HepG2 (cell line): ENCODE data around the gene BBS1. TPM values are rescaled to one million over a fixed set of nuclear protein-coding genes. Genes with fewer than 3 reads are reported as not detected.

Experiments
- FOXM1 ChIP-seq: sonication (generic); formaldehyde crosslinking; IDR thresholded peaks from 2 replicates; pipeline ENCODE4 v1.5.0; 2020; ENCODE audit warnings: missing genetic modification reagents
- GZF1 ChIP-seq: sonication (generic); formaldehyde crosslinking; IDR thresholded peaks from 2 replicates; pipeline ENCODE4 v1.5.1; 2020; ENCODE audit warnings: mild to moderate bottlenecking, missing genetic modification reagents
- IRF2 ChIP-seq: IDR thresholded peaks from 2 replicates; pipeline ENCODE4 v1.6.1; 2018; ENCODE audit warnings: missing genetic modification reagents, missing compliant biosample characterization
- MAFK ChIP-seq, 2 experiments: IDR thresholded peaks in 1 of 2; conservative IDR thresholded peaks in 1 of 2; 2 replicates each; pipeline ENCODE4 v1.6.1; 2011; ENCODE audit warnings: improper control_type of control experiment in 2 of 2, low read length in 2 of 2
- MIER2 ChIP-seq: IDR thresholded peaks from 2 replicates; pipeline ENCODE4 v1.6.1; 2016; ENCODE audit warnings: missing biosample characterization, missing genetic modification reagents
- MIER3 ChIP-seq: IDR thresholded peaks from 2 replicates; pipeline ENCODE4 v1.6.1; 2016; ENCODE audit warnings: missing compliant biosample characterization, borderline replicate concordance
- NCOR1 ChIP-seq: fragments of 200-600 bp; sonication (generic); IDR thresholded peaks from 2 replicates; pipeline ENCODE4 v1.7.0; 2017; ENCODE audit warnings: antibody characterized with exemption, low read length, borderline replicate concordance
- SP2 ChIP-seq: sonication (generic); formaldehyde crosslinking; IDR thresholded peaks from 2 replicates; pipeline ENCODE4 v1.5.1; 2020; ENCODE audit warnings: mild to moderate bottlenecking, missing genetic modification reagents
- ZNF24 ChIP-seq: fragments of 450-650 bp; IDR thresholded peaks from 2 replicates; pipeline ENCODE4 v1.6.1; 2017; ENCODE audit warnings: antibody characterized with exemption, mild to moderate bottlenecking
- polyA plus RNA-seq, 8 experiments: library from polyadenylated mRNA; depleted of rRNA in 3 of 8; stranded (reverse) in 7 of 8; unstranded in 1 of 8; fragments of >200 nt; fragmentation: Illumina TruSeq in 4 of 8; extraction: Trizol in 4 of 8; gene quantifications; 2 replicates each; pipeline versions ENCODE4 v1.2.1 to v1.2.3, GENCODE V29; 2011 to 2016; ENCODE audit warnings: low read depth in 4 of 8, missing spikeins in 1 of 8, mixed read lengths in 1 of 8; ENCODE audit not compliant: insufficient read depth in 1 of 8
- total RNA-seq, 5 experiments: library from RNA; depleted of rRNA; stranded (reverse); fragments of >200 nt; fragmentation: Illumina TruSeq; extraction: Trizol; gene quantifications; 2 replicates each; pipeline ENCODE4 v1.2.3, GENCODE V29; 2016; ENCODE audit warnings: low read depth in 1 of 5
- TF ChIP-seq, protein P1 (sequence below): sonication (generic); formaldehyde crosslinking; IDR thresholded peaks from 2 replicates; pipeline ENCODE4 v1.9.0; 2022; ENCODE audit warnings: low read depth, missing genetic modification reagents
- TF ChIP-seq, protein P2 (sequence below): sonication (generic); formaldehyde crosslinking; IDR thresholded peaks from 2 replicates; pipeline ENCODE4 v1.5.0; 2020; ENCODE audit warnings: mild to moderate bottlenecking, missing genetic modification reagents, borderline replicate concordance
- TF ChIP-seq, protein P3 (sequence below): sonication (generic); formaldehyde crosslinking; IDR thresholded peaks from 2 replicates; pipeline ENCODE4 v1.8.0; 2022; ENCODE audit warnings: low read depth, missing genetic modification reagents
- TF ChIP-seq, protein P4 (sequence below): sonication (generic); formaldehyde crosslinking; IDR thresholded peaks from 2 replicates; pipeline ENCODE4 v1.5.1; 2020; ENCODE audit warnings: missing genetic modification reagents, mild to moderate bottlenecking, borderline replicate concordance
- TF ChIP-seq, protein P5 (sequence below), 2 experiments: sonication (generic) in 1 of 2; formaldehyde crosslinking in 1 of 2; IDR thresholded peaks; 2 replicates each; pipeline versions ENCODE4 v1.4.0 to v1.6.1; 2018 to 2020; ENCODE audit warnings: missing genetic modification reagents in 2 of 2, borderline replicate concordance in 1 of 2, low read depth in 1 of 2, mild to moderate bottlenecking in 1 of 2, missing biosample characterization in 1 of 2
- TF ChIP-seq, protein P6 (sequence below): sonication (generic); formaldehyde crosslinking; IDR thresholded peaks from 2 replicates; pipeline ENCODE4 v1.8.0; 2022; ENCODE audit warnings: mild to moderate bottlenecking, missing genetic modification reagents, moderate library complexity

The BBS1 gene
- total and polyA plus RNA-seq, 2 of the 13 experiments (the other 11 are each of a cell fraction or from before 2014, with no cell fraction given): 11.7 to 14.1 TPM

DNA sequence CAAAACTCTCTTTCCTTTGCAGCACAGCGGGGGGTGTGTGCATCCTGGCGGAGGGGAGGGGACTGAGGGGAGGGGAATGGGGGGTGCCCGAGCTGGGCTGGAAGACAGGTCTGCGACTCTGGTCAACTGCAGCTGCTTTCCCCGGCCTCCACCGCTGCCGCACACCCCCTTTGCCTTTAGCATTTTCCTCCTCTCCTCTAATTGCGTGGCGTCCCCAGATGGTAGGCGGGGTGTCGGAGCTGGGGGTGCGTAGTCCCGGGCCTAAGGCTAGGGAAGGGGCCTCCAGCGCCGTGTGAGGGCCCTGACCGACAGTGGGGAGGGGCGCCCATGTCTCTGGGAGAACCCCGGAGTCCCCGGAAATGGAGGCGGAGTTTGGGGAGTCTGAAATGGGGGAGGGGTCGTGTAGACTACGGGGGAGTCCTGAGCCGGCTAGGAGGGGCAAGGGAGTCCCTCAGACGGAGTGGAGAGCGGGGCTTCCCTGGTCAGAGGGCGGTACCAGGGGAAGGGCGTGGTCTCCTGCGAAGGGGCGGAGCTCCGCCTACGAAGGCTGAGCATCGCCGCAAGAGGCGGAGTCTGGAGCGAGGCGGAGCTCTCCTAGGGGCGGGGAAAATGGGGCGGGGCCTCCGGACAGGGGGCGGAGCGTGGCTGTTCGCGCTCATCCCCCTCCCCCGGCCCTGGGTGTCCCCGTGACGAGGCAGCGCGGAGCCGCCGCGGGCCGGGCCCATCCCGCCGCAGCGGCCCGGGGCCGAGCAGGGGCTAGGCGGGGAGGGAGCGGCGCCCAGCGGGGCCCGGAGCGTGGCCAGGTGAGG is 44.0 kb upstream of the BBS1 start, which contains the start of gene PELI3 (continued):
- TF ChIP-seq, protein P1, sequence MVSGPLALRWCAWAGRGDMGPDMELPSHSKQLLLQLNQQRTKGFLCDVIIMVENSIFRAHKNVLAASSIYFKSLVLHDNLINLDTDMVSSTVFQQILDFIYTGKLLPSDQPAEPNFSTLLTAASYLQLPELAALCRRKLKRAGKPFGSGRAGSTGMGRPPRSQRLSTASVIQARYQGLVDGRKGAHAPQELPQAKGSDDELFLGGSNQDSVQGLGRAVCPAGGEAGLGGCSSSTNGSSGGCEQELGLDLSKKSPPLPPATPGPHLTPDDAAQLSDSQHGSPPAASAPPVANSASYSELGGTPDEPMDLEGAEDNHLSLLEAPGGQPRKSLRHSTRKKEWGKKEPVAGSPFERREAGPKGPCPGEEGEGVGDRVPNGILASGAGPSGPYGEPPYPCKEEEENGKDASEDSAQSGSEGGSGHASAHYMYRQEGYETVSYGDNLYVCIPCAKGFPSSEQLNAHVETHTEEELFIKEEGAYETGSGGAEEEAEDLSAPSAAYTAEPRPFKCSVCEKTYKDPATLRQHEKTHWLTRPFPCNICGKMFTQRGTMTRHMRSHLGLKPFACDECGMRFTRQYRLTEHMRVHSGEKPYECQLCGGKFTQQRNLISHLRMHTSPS: no peak
- no peak for TF ChIP-seq FOXM1 (CRISPR knock-in tag)
- no peak for TF ChIP-seq MAFK (conservative IDR thresholded peaks at IDR 0.05 in 1 of 2, IDR thresholded peaks at IDR 0.05 in 1 of 2; ENCODE audit: low read length in 2 of 2)
- TF ChIP-seq NCOR1: no peak
- TF ChIP-seq, protein P2, sequence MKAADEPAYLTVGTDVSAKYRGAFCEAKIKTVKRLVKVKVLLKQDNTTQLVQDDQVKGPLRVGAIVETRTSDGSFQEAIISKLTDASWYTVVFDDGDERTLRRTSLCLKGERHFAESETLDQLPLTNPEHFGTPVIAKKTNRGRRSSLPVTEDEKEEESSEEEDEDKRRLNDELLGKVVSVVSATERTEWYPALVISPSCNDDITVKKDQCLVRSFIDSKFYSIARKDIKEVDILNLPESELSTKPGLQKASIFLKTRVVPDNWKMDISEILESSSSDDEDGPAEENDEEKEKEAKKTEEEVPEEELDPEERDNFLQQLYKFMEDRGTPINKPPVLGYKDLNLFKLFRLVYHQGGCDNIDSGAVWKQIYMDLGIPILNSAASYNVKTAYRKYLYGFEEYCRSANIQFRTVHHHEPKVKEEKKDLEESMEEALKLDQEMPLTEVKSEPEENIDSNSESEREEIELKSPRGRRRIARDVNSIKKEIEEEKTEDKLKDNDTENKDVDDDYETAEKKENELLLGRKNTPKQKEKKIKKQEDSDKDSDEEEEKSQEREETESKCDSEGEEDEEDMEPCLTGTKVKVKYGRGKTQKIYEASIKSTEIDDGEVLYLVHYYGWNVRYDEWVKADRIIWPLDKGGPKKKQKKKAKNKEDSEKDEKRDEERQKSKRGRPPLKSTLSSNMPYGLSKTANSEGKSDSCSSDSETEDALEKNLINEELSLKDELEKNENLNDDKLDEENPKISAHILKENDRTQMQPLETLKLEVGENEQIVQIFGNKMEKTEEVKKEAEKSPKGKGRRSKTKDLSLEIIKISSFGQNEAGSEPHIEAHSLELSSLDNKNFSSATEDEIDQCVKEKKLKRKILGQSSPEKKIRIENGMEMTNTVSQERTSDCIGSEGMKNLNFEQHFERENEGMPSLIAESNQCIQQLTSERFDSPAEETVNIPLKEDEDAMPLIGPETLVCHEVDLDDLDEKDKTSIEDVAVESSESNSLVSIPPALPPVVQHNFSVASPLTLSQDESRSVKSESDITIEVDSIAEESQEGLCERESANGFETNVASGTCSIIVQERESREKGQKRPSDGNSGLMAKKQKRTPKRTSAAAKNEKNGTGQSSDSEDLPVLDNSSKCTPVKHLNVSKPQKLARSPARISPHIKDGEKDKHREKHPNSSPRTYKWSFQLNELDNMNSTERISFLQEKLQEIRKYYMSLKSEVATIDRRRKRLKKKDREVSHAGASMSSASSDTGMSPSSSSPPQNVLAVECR (CRISPR knock-in tag): peak; percentile 62
- TF ChIP-seq SP2 (CRISPR knock-in tag): no peak
- TF ChIP-seq, protein P3, sequence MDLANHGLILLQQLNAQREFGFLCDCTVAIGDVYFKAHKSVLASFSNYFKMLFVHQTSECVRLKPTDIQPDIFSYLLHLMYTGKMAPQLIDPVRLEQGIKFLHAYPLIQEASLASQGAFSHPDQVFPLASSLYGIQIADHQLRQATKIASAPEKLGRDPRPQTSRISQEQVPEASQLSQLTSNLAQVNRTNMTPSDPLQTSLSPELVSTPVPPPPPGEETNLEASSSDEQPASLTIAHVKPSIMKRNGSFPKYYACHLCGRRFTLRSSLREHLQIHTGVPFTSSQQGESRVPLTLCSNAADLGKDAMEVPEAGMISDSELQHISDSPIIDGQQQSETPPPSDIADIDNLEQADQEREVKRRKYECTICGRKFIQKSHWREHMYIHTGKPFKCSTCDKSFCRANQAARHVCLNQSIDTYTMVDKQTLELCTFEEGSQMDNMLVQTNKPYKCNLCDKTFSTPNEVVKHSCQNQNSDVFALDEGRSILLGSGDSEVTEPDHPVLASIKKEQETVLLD (CRISPR knock-in tag): no peak
- TF ChIP-seq IRF2 (CRISPR knock-in tag): no peak
- TF ChIP-seq, protein P4, sequence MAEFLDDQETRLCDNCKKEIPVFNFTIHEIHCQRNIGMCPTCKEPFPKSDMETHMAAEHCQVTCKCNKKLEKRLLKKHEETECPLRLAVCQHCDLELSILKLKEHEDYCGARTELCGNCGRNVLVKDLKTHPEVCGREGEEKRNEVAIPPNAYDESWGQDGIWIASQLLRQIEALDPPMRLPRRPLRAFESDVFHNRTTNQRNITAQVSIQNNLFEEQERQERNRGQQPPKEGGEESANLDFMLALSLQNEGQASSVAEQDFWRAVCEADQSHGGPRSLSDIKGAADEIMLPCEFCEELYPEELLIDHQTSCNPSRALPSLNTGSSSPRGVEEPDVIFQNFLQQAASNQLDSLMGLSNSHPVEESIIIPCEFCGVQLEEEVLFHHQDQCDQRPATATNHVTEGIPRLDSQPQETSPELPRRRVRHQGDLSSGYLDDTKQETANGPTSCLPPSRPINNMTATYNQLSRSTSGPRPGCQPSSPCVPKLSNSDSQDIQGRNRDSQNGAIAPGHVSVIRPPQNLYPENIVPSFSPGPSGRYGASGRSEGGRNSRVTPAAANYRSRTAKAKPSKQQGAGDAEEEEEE (CRISPR knock-in tag): no peak
- TF ChIP-seq, protein P5, sequence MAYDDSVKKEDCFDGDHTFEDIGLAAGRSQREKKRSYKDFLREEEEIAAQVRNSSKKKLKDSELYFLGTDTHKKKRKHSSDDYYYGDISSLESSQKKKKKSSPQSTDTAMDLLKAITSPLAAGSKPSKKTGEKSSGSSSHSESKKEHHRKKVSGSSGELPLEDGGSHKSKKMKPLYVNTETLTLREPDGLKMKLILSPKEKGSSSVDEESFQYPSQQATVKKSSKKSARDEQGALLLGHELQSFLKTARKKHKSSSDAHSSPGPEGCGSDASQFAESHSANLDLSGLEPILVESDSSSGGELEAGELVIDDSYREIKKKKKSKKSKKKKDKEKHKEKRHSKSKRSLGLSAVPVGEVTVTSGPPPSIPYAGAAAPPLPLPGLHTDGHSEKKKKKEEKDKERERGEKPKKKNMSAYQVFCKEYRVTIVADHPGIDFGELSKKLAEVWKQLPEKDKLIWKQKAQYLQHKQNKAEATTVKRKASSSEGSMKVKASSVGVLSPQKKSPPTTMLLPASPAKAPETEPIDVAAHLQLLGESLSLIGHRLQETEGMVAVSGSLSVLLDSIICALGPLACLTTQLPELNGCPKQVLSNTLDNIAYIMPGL (CRISPR knock-in tag; IDR thresholded peaks at IDR 0.05; ENCODE audit: borderline replicate concordance in 1 of 2, low read depth in 1 of 2): 0 out of 4 replicates have a peak, but pooled peaks of 1 of the 2 experiments have one; percentile 26
- TF ChIP-seq, protein P6, sequence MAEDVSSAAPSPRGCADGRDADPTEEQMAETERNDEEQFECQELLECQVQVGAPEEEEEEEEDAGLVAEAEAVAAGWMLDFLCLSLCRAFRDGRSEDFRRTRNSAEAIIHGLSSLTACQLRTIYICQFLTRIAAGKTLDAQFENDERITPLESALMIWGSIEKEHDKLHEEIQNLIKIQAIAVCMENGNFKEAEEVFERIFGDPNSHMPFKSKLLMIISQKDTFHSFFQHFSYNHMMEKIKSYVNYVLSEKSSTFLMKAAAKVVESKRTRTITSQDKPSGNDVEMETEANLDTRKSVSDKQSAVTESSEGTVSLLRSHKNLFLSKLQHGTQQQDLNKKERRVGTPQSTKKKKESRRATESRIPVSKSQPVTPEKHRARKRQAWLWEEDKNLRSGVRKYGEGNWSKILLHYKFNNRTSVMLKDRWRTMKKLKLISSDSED: no peak
- no peak for TF ChIP-seq MIER2 (CRISPR knock-in tag)
- peak; percentile 25; the same call in 1 of the 2 replicates for TF ChIP-seq MIER3 (CRISPR knock-in tag)
- TF ChIP-seq GZF1 (CRISPR knock-in tag): no peak
- no peak for TF ChIP-seq ZNF24
